Camera-type eye (tissue), 1 donor: ENCODE results near the gene SETX. TPM values are rescaled to one million over a fixed set of nuclear protein-coding genes. Genes with fewer than 3 reads are reported as not detected.

Experiments
- total RNA-seq: library from RNA; depleted of rRNA; stranded (reverse); fragments of >200 nt; gene quantifications from one replicate; pipeline ENCODE4 v1.2.3, GENCODE V29; 2014

The SETX gene, protein sequence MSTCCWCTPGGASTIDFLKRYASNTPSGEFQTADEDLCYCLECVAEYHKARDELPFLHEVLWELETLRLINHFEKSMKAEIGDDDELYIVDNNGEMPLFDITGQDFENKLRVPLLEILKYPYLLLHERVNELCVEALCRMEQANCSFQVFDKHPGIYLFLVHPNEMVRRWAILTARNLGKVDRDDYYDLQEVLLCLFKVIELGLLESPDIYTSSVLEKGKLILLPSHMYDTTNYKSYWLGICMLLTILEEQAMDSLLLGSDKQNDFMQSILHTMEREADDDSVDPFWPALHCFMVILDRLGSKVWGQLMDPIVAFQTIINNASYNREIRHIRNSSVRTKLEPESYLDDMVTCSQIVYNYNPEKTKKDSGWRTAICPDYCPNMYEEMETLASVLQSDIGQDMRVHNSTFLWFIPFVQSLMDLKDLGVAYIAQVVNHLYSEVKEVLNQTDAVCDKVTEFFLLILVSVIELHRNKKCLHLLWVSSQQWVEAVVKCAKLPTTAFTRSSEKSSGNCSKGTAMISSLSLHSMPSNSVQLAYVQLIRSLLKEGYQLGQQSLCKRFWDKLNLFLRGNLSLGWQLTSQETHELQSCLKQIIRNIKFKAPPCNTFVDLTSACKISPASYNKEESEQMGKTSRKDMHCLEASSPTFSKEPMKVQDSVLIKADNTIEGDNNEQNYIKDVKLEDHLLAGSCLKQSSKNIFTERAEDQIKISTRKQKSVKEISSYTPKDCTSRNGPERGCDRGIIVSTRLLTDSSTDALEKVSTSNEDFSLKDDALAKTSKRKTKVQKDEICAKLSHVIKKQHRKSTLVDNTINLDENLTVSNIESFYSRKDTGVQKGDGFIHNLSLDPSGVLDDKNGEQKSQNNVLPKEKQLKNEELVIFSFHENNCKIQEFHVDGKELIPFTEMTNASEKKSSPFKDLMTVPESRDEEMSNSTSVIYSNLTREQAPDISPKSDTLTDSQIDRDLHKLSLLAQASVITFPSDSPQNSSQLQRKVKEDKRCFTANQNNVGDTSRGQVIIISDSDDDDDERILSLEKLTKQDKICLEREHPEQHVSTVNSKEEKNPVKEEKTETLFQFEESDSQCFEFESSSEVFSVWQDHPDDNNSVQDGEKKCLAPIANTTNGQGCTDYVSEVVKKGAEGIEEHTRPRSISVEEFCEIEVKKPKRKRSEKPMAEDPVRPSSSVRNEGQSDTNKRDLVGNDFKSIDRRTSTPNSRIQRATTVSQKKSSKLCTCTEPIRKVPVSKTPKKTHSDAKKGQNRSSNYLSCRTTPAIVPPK (N-terminal part only)
- total RNA-seq: 97.5 TPM

DNA sequence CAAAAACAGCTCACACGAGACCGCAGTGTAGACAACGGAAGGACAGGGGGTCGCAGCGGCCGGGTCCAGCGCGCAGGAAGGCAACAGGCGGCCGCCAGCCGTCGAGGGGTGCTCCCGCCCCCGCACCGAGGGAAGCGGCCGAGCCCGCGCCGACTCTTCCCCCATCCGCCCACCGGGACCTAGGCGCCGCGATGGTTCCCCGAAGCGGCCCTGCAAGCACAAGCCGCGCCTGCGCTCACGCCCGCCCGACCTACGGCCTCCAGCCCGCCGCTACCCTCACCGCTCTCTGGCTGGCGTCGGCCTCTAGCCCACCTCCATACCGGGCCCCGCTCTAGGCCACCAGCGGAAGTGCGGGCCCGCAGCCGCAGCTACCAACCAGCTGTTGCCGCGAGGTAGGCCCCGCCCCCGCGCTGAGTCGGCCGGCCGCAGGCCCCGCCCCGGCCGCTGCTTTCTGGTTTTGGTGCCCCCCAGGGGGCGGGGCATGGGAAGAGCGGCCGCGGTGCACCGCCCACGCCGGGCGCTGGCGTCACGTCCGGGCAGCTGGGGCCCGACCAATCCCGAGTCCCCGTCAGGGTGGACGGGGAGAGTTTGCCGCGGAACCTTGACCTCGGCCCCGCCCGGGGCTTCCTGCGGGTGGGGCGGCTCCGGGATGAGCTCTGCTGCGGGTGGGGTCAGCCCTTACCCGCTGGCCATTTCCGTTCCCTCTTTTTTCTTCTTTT lies at the start of gene SETX:
Gene SETX, minus strand, starts transcription at position 350 of the 719 bp plus-strand sequence. CDS start 5,558 bp downstream, outside the sequence.

Other genes starting within 250 kb of the SETX start
- gene NTNG2, start 192.9 kb downstream of the SETX start, total RNA-seq: 34.3 TPM
- gene TTF1, start 51.9 kb upstream of the SETX start, total RNA-seq: 15.7 TPM
- 0.66 TPM for gene CFAP77, start 55.2 kb upstream of the SETX start, total RNA-seq
- not detected for gene BARHL1, start 227.6 kb upstream of the SETX start, total RNA-seq